Stimulated activated CD4-positive, alpha-beta T cell treated with anti-CD3 and anti-CD28 coated beads, Interleukin-12 subunit alpha, Interleukin-12 subunit beta, amount 100 ng/mL, for 48 hours (primary cell): Measurements from ENCODE around the gene ART1.

Experiments
- DNase-seq, 3 donors: peaks; one replicate each; pipeline ENCODE4 v3.0.0-alpha.2; 2020; ENCODE audit warnings: low read depth in 2 of 3, low spot score in 1 of 3

ART1 gene

GRCh38 chr11:3665336-3666022, 20.6 kb downstream of the ART1 start:
- no peak for DNase-seq

GRCh38 chr11:3666023-3666530, 21.1 kb downstream of the ART1 start:
- no peak for DNase-seq

- DNase-seq, result no peak
These were observed 22.5 kb downstream of the ART1 start for GRCh38 chr11:3667149-3668035.

- DNase-seq, result no peak
These were observed 24.2 kb downstream of the ART1 start for GRCh38 chr11:3669128-3669527.

GRCh38 chr11:3669742-3670183, 24.8 kb downstream of the ART1 start:
- no peak for DNase-seq

- DNase-seq, result no peak
These were observed 26.7 kb downstream of the ART1 start, which contains the start of gene CHRNA10 for GRCh38 chr11:3671334-3672254. Gene CHRNA10, minus strand, starts transcription at chr11:3671384. Its CDS starts 72 bp downstream, at chr11:3671312.

GRCh38 chr11:3674189-3674588, 29.3 kb downstream of the ART1 start:
- DNase-seq, result no peak

- no peak for DNase-seq
These were observed 31.0 kb downstream of the ART1 start for GRCh38 chr11:3675971-3676370.

GRCh38 chr11:3679077-3679476, 34.1 kb downstream of the ART1 start:
- DNase-seq, result no peak

- no peak for DNase-seq
These were observed 38.1 kb downstream of the ART1 start for GRCh38 chr11:3683039-3683438.

- no peak for DNase-seq
These were observed 39.3 kb downstream of the ART1 start for GRCh38 chr11:3684129-3684818.

- no peak for DNase-seq
These were observed 39.9 kb downstream of the ART1 start for GRCh38 chr11:3684819-3685172.

- no peak for DNase-seq
These were observed 41.0 kb downstream of the ART1 start for GRCh38 chr11:3685923-3686322.

- no peak for DNase-seq
These were observed 41.8 kb downstream of the ART1 start for GRCh38 chr11:3686751-3687150.

GRCh38 chr11:3700410-3700809, 55.5 kb downstream of the ART1 start:
- DNase-seq, result no peak

GRCh38 chr11:3700910-3701309, 56.0 kb downstream of the ART1 start:
- no peak for DNase-seq

GRCh38 chr11:3703383-3703782, 58.5 kb downstream of the ART1 start:
- no peak for DNase-seq

- no peak for DNase-seq
These were observed 62.2 kb downstream of the ART1 start for GRCh38 chr11:3707176-3707575.

GRCh38 chr11:3709977-3710376, 65.0 kb downstream of the ART1 start:
- no peak for DNase-seq

- no peak for DNase-seq
These were observed 65.7 kb downstream of the ART1 start for GRCh38 chr11:3710485-3711259.
